GM19397 (cell line): ENCODE measurements around the gene STUM.

Experiments
- ATAC-seq: cut with Tn5 transposase; IDR thresholded peaks from one replicate; pipeline ENCODE4 v1.9.1; 2021; ENCODE audit warnings: mild to moderate bottlenecking, moderate library complexity; ENCODE audit not compliant: unreplicated experiment

The STUM gene

GRCh38 chr1:226533220-226533619, 15.3 kb upstream of the STUM start:
- no peak for ATAC-seq

- ATAC-seq: no peak
Measured at GRCh38 chr1:226534098-226534497, 14.5 kb upstream of the STUM start.

GRCh38 chr1:226534645-226535044, 13.9 kb upstream of the STUM start:
- ATAC-seq: no peak

- no peak for ATAC-seq
Measured at GRCh38 chr1:226535666-226536065, 12.9 kb upstream of the STUM start.

GRCh38 chr1:226541231-226541630, 7.3 kb upstream of the STUM start:
- no peak for ATAC-seq

- ATAC-seq: no peak
Measured at GRCh38 chr1:226541631-226542622, 6.6 kb upstream of the STUM start.

- no peak for ATAC-seq
Measured at GRCh38 chr1:226542623-226543103, 5.9 kb upstream of the STUM start.

- no peak for ATAC-seq
Measured at GRCh38 chr1:226545836-226546596, 2.5 kb upstream of the STUM start.

GRCh38 chr1:226546926-226547325, 1.6 kb upstream of the STUM start:
- no peak for ATAC-seq

- no peak for ATAC-seq
Measured at GRCh38 chr1:226547754-226548191, 791 bp upstream of the STUM start.

GRCh38 chr1:226549094-226549936, 751 bp downstream of the STUM start:
- ATAC-seq: no peak

GRCh38 chr1:226549937-226550671, 1.5 kb downstream of the STUM start:
- no peak for ATAC-seq

GRCh38 chr1:226550672-226551041, 2.1 kb downstream of the STUM start:
- no peak for ATAC-seq

- ATAC-seq: no peak
Measured at GRCh38 chr1:226551299-226551698, 2.7 kb downstream of the STUM start.

- ATAC-seq: no peak
Measured at GRCh38 chr1:226552061-226552460, 3.5 kb downstream of the STUM start.

- no peak for ATAC-seq
Measured at GRCh38 chr1:226553266-226553923, 4.8 kb downstream of the STUM start.

GRCh38 chr1:226553924-226554282, 5.3 kb downstream of the STUM start:
- ATAC-seq: no peak

- ATAC-seq: no peak
Measured at GRCh38 chr1:226555092-226555491, 6.5 kb downstream of the STUM start.

GRCh38 chr1:226557424-226557823, 8.9 kb downstream of the STUM start:
- no peak for ATAC-seq
